Embryonic facial prominence (tissue), 1 donor: ENCODE measurements around the gene ITPK1.

Experiments
- DNase-seq: peaks from one replicate; pipeline ENCODE4 v3.0.0-alpha.2; 2016; ENCODE audit errors: extremely low spot score

Gene ITPK1

GRCh38 chr14:93010522-93011140 is 105.1 kb downstream of the ITPK1 start:
- DNase-seq, result no peak

- no peak for DNase-seq
Observed at GRCh38 chr14:93010130-93010499, 105.6 kb downstream of the ITPK1 start.

GRCh38 chr14:93009471-93010129 is 106.1 kb downstream of the ITPK1 start:
- no peak for DNase-seq

GRCh38 chr14:93008381-93008780 is 107.3 kb downstream of the ITPK1 start:
- DNase-seq, result no peak

GRCh38 chr14:93007225-93007997 is 108.3 kb downstream of the ITPK1 start:
- no peak for DNase-seq

GRCh38 chr14:93006567-93007051 is 109.1 kb downstream of the ITPK1 start:
- no peak for DNase-seq

GRCh38 chr14:93005838-93006237 is 109.9 kb downstream of the ITPK1 start:
- no peak for DNase-seq

- no peak for DNase-seq
Observed at GRCh38 chr14:93005135-93005813, 110.5 kb downstream of the ITPK1 start.

GRCh38 chr14:93004699-93005082 is 111.0 kb downstream of the ITPK1 start:
- no peak for DNase-seq

GRCh38 chr14:93003945-93004698 is 111.6 kb downstream of the ITPK1 start:
- DNase-seq, result no peak

GRCh38 chr14:93002851-93003298 is 112.8 kb downstream of the ITPK1 start:
- DNase-seq, result no peak

GRCh38 chr14:93002049-93002448 is 113.7 kb downstream of the ITPK1 start:
- no peak for DNase-seq

- DNase-seq, result no peak
Observed at GRCh38 chr14:92998946-92999345, 116.8 kb downstream of the ITPK1 start.

- no peak for DNase-seq
Observed at GRCh38 chr14:92997343-92998061, 118.2 kb downstream of the ITPK1 start.

GRCh38 chr14:92995620-92996019 is 120.1 kb downstream of the ITPK1 start:
- DNase-seq, result no peak

GRCh38 chr14:92994942-92995341 is 120.8 kb downstream of the ITPK1 start:
- DNase-seq, result no peak

- no peak for DNase-seq
Observed at GRCh38 chr14:92994131-92994676, 121.5 kb downstream of the ITPK1 start.

GRCh38 chr14:92993302-92993701 is 122.4 kb downstream of the ITPK1 start:
- no peak for DNase-seq

GRCh38 chr14:92991536-92991935 is 124.2 kb downstream of the ITPK1 start:
- DNase-seq, result no peak
